GM18502 (cell line): ENCODE data around the gene SLC10A7.

Source experiments
- ATAC-seq: cut with Tn5 transposase; IDR thresholded peaks from one replicate; pipeline ENCODE4 v1.9.1; 2021; ENCODE audit warnings: mild to moderate bottlenecking; ENCODE audit not compliant: unreplicated experiment, poor library complexity

SLC10A7 gene

GRCh38 chr4:146329050-146329716 is 192.6 kb downstream of the SLC10A7 start:
- ATAC-seq: no peak

- no peak for ATAC-seq
These were observed 193.7 kb downstream of the SLC10A7 start for GRCh38 chr4:146327859-146328650.

GRCh38 chr4:146318894-146319293 is 202.8 kb downstream of the SLC10A7 start:
- ATAC-seq: no peak

DNA sequence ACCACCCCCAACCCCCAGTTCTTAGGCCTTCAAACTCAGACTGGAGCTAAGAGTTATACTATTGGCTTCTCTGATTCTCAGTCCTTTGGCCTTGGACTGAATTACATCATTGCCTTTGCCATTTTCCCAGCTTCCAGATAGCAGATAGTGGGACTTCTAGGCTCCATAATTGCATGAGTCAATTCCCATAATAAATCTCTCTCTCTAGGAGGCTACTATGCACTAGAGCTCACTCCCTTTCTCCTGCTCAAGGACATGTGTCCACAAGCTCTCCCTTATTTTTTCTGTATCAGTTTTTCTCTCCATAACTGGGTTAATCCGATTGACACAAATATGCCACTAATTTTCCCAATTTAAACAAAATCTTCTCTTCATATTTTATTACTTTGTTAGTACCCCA is 204.0 kb downstream of the SLC10A7 start:
- no peak for ATAC-seq

GRCh38 chr4:146315184-146315583 is 206.6 kb downstream of the SLC10A7 start:
- no peak for ATAC-seq

- ATAC-seq: no peak
These were observed 210.3 kb downstream of the SLC10A7 start for GRCh38 chr4:146311238-146311970.

GRCh38 chr4:146310319-146311021 is 211.3 kb downstream of the SLC10A7 start:
- ATAC-seq: peak; percentile 94

DNA sequence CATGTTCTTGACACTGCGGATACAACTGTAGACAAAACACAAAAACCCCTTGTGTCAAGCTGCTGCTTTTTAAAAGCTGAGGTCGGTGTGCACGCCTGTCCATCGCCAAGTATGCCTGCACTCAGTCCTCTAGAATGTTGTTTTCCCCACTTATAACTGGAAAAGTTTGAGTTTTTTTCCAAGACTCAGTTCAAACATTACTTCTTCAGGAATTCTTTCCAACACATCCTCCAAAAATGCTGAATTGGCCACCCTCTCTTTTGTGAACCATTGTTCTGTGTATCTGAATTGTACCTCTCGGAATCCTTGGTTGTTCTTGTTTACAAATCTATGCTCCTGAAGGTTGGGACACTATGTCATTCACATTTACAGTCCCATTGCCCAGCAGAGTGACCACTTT is 212.8 kb downstream of the SLC10A7 start:
- no peak for ATAC-seq

- ATAC-seq: no peak
These were observed 218.9 kb downstream of the SLC10A7 start for GRCh38 chr4:146302822-146303221.

GRCh38 chr4:146299607-146300006 is 222.1 kb downstream of the SLC10A7 start:
- ATAC-seq: no peak

- ATAC-seq: no peak
These were observed 227.0 kb downstream of the SLC10A7 start for GRCh38 chr4:146294776-146295175.

- ATAC-seq: no peak
These were observed 229.2 kb downstream of the SLC10A7 start for GRCh38 chr4:146292508-146292907.

DNA sequence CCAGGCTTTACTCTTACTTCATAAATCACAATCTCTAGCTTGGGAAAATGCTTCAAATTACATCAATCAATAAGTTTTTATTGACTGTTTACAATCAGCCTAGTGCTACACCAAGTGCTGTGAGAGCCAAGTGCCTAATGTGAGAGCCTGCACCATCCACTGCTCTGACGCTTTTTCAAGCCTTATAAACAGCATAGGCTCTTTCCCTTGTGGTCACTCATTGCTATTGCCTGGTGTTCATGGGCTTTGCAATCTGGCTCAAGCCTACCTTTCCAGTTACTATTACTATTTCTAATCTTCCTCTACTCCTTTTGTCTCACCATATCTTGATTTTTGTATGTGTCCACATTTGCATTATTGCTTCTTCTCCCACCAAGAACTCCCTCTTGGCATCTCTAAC is 230.4 kb downstream of the SLC10A7 start:
- no peak for ATAC-seq

DNA sequence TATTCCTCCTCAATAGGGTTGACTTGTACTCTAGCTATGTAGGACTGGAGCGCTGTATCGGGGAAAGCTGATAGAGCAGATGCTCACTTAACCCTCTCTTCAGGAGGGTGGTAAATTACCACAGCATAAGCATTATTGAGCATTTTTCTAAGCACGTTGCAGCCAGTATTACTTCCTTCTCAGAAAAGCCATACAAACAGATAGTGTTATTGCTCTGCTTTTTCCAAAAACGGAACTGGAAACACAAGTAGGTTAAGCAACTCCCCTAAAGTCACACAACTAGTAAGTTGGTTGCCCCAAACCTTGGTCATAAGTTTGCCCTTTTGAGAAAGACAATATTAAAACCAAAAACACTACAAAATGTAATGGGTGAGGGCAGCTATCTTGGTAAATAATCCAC is 233.5 kb downstream of the SLC10A7 start:
- ATAC-seq: no peak

GRCh38 chr4:146285037-146285436 is 236.7 kb downstream of the SLC10A7 start:
- ATAC-seq: no peak

DNA sequence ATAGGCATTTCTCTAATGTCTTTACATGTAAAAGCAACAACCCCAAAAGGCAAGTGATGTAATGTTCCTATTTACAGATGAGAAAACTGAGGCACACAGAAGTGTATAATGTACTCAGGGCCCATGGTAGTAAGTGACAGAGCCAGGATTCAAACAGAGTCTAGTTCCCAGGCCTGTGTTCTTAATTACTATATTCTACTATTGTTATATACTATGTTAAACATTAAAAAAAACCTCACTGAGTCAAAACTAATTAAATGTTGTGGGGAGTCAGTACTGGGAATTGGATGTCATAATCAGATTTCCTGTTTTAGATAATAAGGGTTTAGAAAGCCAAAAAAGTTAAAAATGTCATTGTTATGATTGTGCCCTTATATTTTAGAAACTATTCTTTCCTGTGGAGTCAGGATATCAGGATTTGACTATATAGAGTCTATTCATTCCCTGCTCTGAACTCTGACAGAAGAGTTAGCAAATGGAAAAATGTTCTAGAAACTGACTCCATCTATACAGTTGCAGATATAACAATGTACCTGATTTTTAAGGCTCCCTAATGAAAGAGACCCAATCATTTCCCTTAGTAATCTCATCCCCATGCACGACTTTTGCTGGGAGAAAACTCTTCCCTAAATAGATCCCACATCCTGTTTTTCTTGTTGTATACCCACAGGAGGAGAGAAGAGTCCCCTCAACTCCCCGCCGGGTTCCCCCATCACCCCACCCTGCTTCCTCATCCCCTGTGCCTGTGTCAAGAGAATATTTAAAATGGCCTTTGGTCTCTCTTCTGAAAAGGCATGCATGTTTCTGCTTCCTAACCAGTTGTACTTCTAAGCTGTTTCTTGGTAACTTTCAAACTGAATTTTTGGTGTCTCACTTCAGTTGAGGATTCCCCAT is 237.7 kb downstream of the SLC10A7 start:
- no peak for ATAC-seq

DNA sequence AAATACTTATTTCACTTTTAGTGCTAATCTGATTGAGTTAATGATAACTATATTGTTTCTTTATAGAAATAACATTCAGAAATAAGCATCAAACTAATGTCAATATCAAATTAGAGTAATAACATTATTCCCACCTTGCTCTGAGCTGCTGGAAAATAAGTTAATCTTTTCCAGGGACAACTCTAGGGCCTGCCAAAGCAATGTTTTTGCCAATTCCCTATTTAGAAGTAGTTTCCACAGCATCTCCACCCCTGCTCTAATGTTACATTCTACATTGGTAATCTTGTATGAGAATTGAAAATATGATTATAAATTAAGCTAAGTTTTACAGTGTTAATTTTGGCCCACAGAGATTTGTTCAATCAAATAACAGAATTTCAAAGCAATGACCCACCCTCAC is 239.1 kb downstream of the SLC10A7 start:
- ATAC-seq: no peak

- no peak for ATAC-seq
These were observed 242.8 kb downstream of the SLC10A7 start for GRCh38 chr4:146278986-146279385.

DNA sequence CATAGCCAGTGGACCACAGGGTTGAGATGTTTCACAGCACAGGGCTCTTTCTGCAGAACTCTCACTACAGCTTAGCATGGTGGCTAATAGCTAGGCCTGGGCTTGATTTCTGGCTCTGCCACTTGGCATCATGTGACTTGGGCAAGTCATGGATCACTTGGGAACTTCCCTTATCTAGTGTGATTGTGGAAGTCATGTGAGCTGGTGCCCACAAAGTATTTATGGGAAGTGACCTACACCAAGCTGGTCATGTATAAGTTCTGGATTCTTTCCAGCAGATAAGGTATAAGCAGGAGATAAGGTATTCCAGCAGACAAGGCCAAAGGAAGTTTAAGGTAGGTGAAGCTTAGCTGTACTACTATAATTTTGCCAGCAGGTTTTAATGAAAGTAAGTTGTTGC is 246.4 kb downstream of the SLC10A7 start:
- ATAC-seq: no peak

DNA sequence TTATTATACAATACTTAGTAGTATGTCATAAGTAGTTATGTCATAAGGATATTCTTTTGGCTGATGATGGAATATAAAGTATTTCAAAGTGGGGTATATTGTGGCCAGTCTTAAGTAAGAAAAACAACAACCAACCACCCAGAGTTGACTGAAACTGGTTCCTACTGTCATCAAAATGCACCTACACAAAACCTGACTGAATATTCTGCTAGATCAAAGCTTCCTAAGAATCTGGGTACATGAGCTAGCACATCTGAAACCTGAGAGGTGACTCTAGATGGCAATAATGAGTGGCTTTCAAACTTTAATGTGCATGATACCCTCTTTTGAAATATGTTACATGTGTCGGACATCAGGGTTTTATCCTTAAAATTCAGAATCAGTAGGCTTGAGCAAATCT is 247.0 kb downstream of the SLC10A7 start:
- no peak for ATAC-seq
